MM.1S (cell line): Measurements from ENCODE around the gene HMX1.

Experiments used
- DNase-seq: peaks from one replicate; pipeline ENCODE4 v3.0.0-alpha.2; 2015
- H2AFZ ChIP-seq: fragments of 300-600 bp; sonication (generic); 2 replicates; pipeline ENCODE4 v1.6.0; 2016; ENCODE audit warnings: antibody characterized with exemption, low read length
- H3F3A ChIP-seq: fragments of 300-600 bp; sonication (generic); 2 replicates; pipeline ENCODE4 v1.6.1; 2016; ENCODE audit warnings: mild to moderate bottlenecking, antibody characterized with exemption, low read length, moderate library complexity, mixed read lengths; ENCODE audit not compliant: insufficient read depth
- H3K27ac ChIP-seq: fragments of 300-600 bp; sonication (generic); 2 replicates; pipeline ENCODE4 v1.5.1; 2016; ENCODE audit warnings: mild to moderate bottlenecking, low read length
- H3K27me3 ChIP-seq: fragments of 300-600 bp; sonication (generic); replicated peaks from 2 replicates; pipeline ENCODE4 v1.6.0; 2016; ENCODE audit warnings: low read length; ENCODE audit not compliant: insufficient read depth
- H3K36me3 ChIP-seq: fragments of 300-600 bp; sonication (generic); replicated peaks from 2 replicates; pipeline ENCODE4 v1.6.1; 2016; ENCODE audit warnings: mild to moderate bottlenecking, low read length, mixed read lengths; ENCODE audit not compliant: insufficient read depth
- H3K4me1 ChIP-seq: fragments of 300-600 bp; sonication (generic); 2 replicates; pipeline ENCODE4 v1.6.1; 2016; ENCODE audit warnings: low read length, mixed read lengths
- H3K4me2 ChIP-seq: fragments of 300-600 bp; sonication (generic); 2 replicates; pipeline ENCODE4 v1.6.0; 2016; ENCODE audit warnings: low read depth, low read length
- H3K4me3 ChIP-seq: fragments of 300-600 bp; sonication (generic); 2 replicates; pipeline ENCODE4 v1.5.1; 2016; ENCODE audit warnings: low read length, mixed read lengths
- H3K79me2 ChIP-seq: fragments of 300-600 bp; sonication (generic); 2 replicates; pipeline ENCODE4 v1.6.1; 2016; ENCODE audit warnings: mixed run types, low read length, mixed read lengths
- H3K9ac ChIP-seq: fragments of 300-600 bp; sonication (generic); 2 replicates; pipeline ENCODE4 v1.6.1; 2016; ENCODE audit warnings: low read length, mixed read lengths
- H3K9me2 ChIP-seq: fragments of 300-600 bp; sonication (generic); replicated peaks from 2 replicates; pipeline ENCODE4 v1.6.1; 2016; ENCODE audit warnings: mild to moderate bottlenecking, low read length, mixed read lengths; ENCODE audit not compliant: insufficient read depth
- H3K9me3 ChIP-seq: fragments of 300-600 bp; sonication (generic); replicated peaks from 2 replicates; pipeline ENCODE4 v1.6.1; 2016; ENCODE audit warnings: mild to moderate bottlenecking, low read length, mixed read lengths; ENCODE audit not compliant: insufficient read depth
- H4K20me1 ChIP-seq: fragments of 300-600 bp; sonication (generic); 2 replicates; pipeline ENCODE4 v1.6.1; 2016; ENCODE audit warnings: mild to moderate bottlenecking, low read length, moderate library complexity, mixed read lengths; ENCODE audit not compliant: insufficient read depth
- CTCF ChIP-seq: fragments of 300-600 bp; sonication (generic); IDR thresholded peaks from 2 replicates; pipeline ENCODE4 v1.5.1; 2016; ENCODE audit warnings: antibody characterized with exemption, low read length, mixed read lengths
- EZH2 ChIP-seq: fragments of 300-600 bp; sonication (generic); optimal IDR thresholded peaks from 2 replicates; pipeline ENCODE3; 2017; ENCODE audit warnings: low read depth, mild to moderate bottlenecking, antibody characterized with exemption, low read length, mixed read lengths
- EZH2phosphoT487 ChIP-seq: fragments of 300-600 bp; sonication (generic); IDR thresholded peaks from 2 replicates; pipeline ENCODE4 v1.6.1; 2018; ENCODE audit warnings: antibody characterized with exemption, low read length

The HMX1 gene

GRCh38 chr4:8900588-8900987, 28.9 kb upstream of the HMX1 start:
- H3K9me3 ChIP-seq, result peaks cover 4% of the 10 kb centered on the region; the same call in 1 of the 2 replicates
- no peak overlapping the region for H3K4me2 ChIP-seq
- DNase-seq, result no peak
- H3K4me1 ChIP-seq, result no peaks in the 10 kb centered on the region
- peaks cover 97% of the 10 kb centered on the region for H3K27me3 ChIP-seq
- no peak overlapping the region for H3K4me3 ChIP-seq
- H3K27ac ChIP-seq, result no peak overlapping the region
- no peak overlapping the region for H3K9ac ChIP-seq
- no peaks in the 10 kb centered on the region for H3F3A ChIP-seq
- no peaks in the 10 kb centered on the region for H3K79me2 ChIP-seq
- no peaks in the 10 kb centered on the region for H3K36me3 ChIP-seq
- no peaks in the 10 kb centered on the region for H4K20me1 ChIP-seq
- H2AFZ ChIP-seq, result no peak overlapping the region
- TF ChIP-seq EZH2 (no peak), EZH2phosphoT487 (no peak), CTCF (no peak)
- H3K9me2 ChIP-seq, result no peaks in the 10 kb centered on the region

- no peaks in the 10 kb centered on the region for H3K79me2 ChIP-seq
- TF ChIP-seq CTCF, result no peak
- no peak for TF ChIP-seq EZH2phosphoT487
- TF ChIP-seq EZH2, result no peak
- no peak overlapping the region for H3K9ac ChIP-seq
- no peaks in the 10 kb centered on the region for H3K4me1 ChIP-seq
- no peak overlapping the region for H3K27ac ChIP-seq
- no peaks in the 10 kb centered on the region for H3K9me2 ChIP-seq
- H4K20me1 ChIP-seq, result no peaks in the 10 kb centered on the region
- DNase-seq, result no peak
- H3K4me2 ChIP-seq, result no peak overlapping the region
- peaks cover 4% of the 10 kb centered on the region; the same call in 1 of the 2 replicates for H3K9me3 ChIP-seq
- no peak overlapping the region for H2AFZ ChIP-seq
- H3K36me3 ChIP-seq, result no peaks in the 10 kb centered on the region
- peaks cover 96% of the 10 kb centered on the region for H3K27me3 ChIP-seq
- no peaks in the 10 kb centered on the region for H3F3A ChIP-seq
- H3K4me3 ChIP-seq, result no peak overlapping the region
Measured at GRCh38 chr4:8898419-8898818, 26.8 kb upstream of the HMX1 start.

- Histone ChIP-seq H3K4me2 (no peak overlapping the region), H3K9me3 (peaks cover 4% of the 10 kb centered on the region; the same call in 1 of the 2 replicates), H3K79me2 (no peaks in the 10 kb centered on the region), H4K20me1 (no peaks in the 10 kb centered on the region), H3K27me3 (peaks cover 98% of the 10 kb centered on the region), H2AFZ (no peak overlapping the region), H3K36me3 (no peaks in the 10 kb centered on the region), H3K9me2 (no peaks in the 10 kb centered on the region), H3K27ac (no peak overlapping the region), H3K4me3 (no peak overlapping the region), H3F3A (no peaks in the 10 kb centered on the region), H3K9ac (no peak overlapping the region), H3K4me1 (no peaks in the 10 kb centered on the region)
- DNase-seq, result no peak
- TF ChIP-seq EZH2phosphoT487, result no peak
- no peak for TF ChIP-seq CTCF
- no peak for TF ChIP-seq EZH2
Measured at GRCh38 chr4:8897251-8898167, 25.9 kb upstream of the HMX1 start.
